Neural cell (in vitro differentiated cells): ENCODE measurements around the gene SURF6.

Experiments used
- CTCF ChIP-seq: fragments of 450-650 bp; IDR thresholded peaks from 2 replicates; pipeline ENCODE4 v1.5.1; 2014; ENCODE audit warnings: antibody characterized with exemption, mild to moderate bottlenecking, moderate library complexity; ENCODE audit not compliant: poor library complexity, severe bottlenecking
- EP300 ChIP-seq: fragments of 450-650 bp; conservative IDR thresholded peaks from 2 replicates; pipeline ENCODE4 v1.6.1; 2014; ENCODE audit warnings: antibody characterized with exemption, mild to moderate bottlenecking, moderate library complexity; ENCODE audit not compliant: poor library complexity, severe bottlenecking
- EZH2 ChIP-seq: fragments of 200-600, 300-800 bp; shearing (Covaris generic), sonication (generic); IDR thresholded peaks from 2 replicates; pipeline ENCODE4 v1.6.1; 2014; ENCODE audit warnings: antibody characterized with exemption, low read length, borderline replicate concordance, mild to moderate bottlenecking; ENCODE audit not compliant: insufficient read depth, poor library complexity, severe bottlenecking
- MXI1 ChIP-seq: fragments of 450-650 bp; conservative IDR thresholded peaks from 2 replicates; pipeline ENCODE4 v1.6.1; 2014; ENCODE audit warnings: antibody characterized with exemption, mild to moderate bottlenecking; ENCODE audit not compliant: poor library complexity, severe bottlenecking
- POLR2AphosphoS5 ChIP-seq: IDR thresholded peaks from 2 replicates; pipeline ENCODE4 v1.6.1; 2012
- RAD21 ChIP-seq: fragments of 450-650 bp; conservative IDR thresholded peaks from 2 replicates; pipeline ENCODE4 v1.6.1; 2014; ENCODE audit warnings: antibody characterized with exemption, mild to moderate bottlenecking, moderate library complexity
- REST ChIP-seq: IDR thresholded peaks from 2 replicates; pipeline ENCODE4 v1.6.1; 2012; ENCODE audit warnings: borderline replicate concordance
- SMC3 ChIP-seq: fragments of 450-650 bp; conservative IDR thresholded peaks from 2 replicates; pipeline ENCODE4 v1.6.1; 2014; ENCODE audit warnings: antibody characterized with exemption, mild to moderate bottlenecking, moderate library complexity; ENCODE audit not compliant: poor library complexity
- TAF1 ChIP-seq: IDR thresholded peaks from 2 replicates; pipeline ENCODE4 v1.6.1; 2012; ENCODE audit warnings: low read depth

DNA sequence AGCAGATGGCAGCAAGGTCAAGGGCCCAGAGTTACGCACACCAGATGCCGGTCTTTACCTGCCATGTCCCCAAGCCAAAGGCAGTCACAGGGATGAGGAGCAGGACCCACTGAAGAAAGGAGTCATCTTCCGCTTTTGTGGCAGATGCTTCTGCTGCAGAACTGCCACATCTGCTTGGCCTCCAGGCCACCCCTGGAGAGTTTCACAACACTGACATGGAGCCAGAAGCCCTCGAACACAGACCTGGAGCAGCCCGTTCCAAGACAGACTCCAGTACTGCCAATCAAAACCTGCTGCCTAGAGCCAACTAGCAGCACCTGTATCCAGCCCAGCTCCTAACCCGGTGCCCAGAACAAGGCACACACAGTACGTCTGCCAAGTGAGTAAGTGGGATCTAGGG lies 18.8 kb upstream of the SURF6 start:
- TF ChIP-seq MXI1 (no peak), POLR2AphosphoS5 (no peak), TAF1 (no peak), CTCF (no peak), EZH2 (no peak), EP300 (no peak), REST (no peak), RAD21 (no peak), SMC3 (no peak)
